Stimulated activated CD4-positive, alpha-beta T cell treated with anti-CD3 and anti-CD28 coated beads, Interleukin-2, amount 100 ng/mL, for 4 hours (primary cell): ENCODE measurements around the gene ITGB1BP1.

Source experiments
- DNase-seq: peaks from one replicate; pipeline ENCODE4 v3.0.0-alpha.2; 2020; ENCODE audit warnings: low read depth

The ITGB1BP1 gene

GRCh38 chr2:9424447-9425164, 1.3 kb upstream of the ITGB1BP1 start:
- DNase-seq: no peak

DNA sequence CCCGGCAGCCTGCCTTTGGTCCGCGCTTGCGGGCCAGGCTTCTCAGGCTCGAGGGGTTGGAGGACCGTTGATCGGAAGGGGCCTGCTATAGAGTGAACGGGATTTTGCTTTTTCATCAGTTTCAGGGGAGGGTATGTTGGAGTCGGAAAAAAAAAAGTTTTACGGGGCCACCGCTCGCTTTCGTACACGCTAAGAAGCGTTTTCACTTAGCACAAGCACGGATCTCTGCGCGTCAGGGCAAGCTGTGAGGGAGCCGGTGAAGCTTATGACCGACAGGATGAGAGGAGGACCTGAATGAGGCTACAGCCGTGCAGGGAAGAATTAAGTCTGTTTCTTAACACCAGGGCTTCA, 569 bp upstream of the ITGB1BP1 start:
- DNase-seq: no peak

- peak; percentile 20 for DNase-seq
Observed at GRCh38 chr2:9422321-9423099, 818 bp downstream of the ITGB1BP1 start.

DNA sequence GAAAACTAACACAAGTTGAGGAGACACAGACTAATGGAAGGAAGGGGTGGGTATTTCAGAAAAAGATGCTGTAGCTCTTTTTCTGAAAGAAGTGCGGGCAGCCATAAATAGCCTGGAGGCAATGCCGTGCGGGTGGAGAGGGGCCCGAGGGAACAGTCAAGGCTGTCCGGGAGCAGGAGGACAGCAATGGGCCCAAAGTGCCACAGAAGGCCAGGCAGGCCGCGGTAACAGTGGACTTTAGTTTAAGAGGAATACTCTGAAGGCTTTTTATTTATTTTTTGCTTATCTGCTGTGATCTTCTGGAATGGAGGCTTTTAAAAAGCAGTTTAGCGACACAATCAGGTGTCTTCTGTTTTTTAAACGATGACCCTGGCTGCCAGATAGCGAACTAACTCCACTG, 2.8 kb downstream of the ITGB1BP1 start:
- DNase-seq: no peak

GRCh38 chr2:9419541-9419940, 3.8 kb downstream of the ITGB1BP1 start:
- DNase-seq: no peak

DNA sequence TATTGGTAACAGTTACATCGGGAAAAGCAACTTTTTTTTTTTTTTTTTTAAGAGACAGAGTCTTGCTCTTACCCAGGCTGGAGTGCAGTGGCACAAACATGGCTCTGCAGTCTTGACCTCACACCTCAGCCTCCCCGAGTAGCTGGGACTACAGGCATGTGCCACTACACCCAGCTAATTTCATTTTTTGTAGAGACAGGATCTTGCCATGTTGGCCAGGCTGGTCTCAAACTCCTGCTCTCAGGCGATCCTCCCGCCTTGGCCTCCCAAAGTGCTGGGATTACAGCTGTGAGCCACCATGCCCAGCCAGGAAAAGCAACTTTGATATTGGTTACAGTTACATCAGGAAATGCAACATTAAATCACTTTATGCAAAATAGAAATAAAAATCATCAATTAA, 4.6 kb downstream of the ITGB1BP1 start:
- no peak for DNase-seq

DNA sequence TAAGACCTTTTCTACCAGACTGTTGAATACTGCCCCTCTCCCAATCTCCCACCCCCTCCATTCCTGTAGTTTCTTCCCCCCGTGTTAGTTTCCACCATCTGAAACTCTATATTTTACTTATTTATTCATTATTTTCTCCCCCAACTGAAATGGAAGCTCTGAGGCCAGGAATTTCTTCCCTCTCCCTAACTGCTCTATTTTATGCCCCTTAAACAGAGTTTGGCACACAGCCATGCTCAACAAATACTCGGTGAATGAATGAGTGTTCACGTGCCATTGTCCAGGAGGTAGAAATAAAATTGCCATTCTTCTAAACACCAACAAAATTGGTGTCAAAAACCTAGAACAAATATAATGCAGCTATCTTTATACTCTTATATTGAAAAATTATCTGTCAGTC, 5.6 kb downstream of the ITGB1BP1 start:
- DNase-seq: no peak

DNA sequence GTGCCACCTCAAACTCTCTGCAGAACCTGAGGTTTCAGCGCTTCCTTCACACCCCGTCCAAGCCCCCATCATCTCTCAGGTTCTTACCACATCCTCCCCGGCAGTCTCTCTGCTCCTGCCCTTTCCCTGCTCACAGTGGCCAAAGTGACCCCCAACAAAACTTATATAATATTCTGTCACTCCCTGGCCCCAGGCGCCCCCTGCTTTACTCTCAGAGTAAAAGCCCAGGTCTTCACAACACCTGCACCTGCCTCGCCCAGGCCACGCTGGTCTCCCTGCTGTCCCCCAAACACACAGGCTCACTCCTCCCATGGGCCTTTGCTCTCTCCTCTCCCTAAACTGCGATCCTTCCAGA, 6.4 kb downstream of the ITGB1BP1 start:
- no peak for DNase-seq

DNA sequence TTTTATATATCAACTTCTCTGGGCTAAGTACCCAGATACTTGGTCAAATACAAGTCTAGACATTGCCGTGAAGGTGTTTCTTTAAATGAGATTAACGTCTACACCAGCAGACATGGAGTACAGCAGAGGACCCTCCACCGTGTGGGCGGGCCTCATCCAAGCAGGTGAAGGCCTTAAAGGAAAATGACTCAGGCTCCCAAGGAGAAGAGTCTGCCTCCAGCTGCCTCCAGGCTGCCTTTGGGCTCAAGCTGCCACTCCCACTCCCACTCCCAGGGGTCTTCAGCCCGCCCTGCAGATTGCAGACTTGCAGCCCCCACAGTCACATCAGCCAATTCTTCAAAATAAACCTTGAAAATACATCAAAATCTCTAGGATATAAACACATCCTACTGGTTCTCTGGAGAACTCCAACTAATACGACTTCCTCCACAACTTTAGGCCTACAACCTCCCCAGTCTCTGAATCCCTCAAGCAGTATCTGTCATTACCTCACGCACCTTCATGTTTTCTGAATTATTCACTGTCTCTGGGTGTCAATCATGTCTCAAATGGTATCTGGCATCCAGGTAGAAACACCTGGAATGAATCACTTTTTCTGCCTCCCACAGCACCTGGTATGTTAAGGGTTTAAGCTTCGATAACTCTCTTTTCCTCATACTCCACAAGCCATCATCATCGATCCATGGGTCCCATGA, 6.9 kb downstream of the ITGB1BP1 start:
- no peak for DNase-seq

GRCh38 chr2:9415516-9416169, 7.7 kb downstream of the ITGB1BP1 start:
- DNase-seq: no peak

GRCh38 chr2:9412781-9413180, 10.5 kb downstream of the ITGB1BP1 start:
- no peak for DNase-seq

- no peak for DNase-seq
Observed at GRCh38 chr2:9410108-9410507, 13.2 kb downstream of the ITGB1BP1 start.

- no peak for DNase-seq
Observed at GRCh38 chr2:9408641-9409151, 14.6 kb downstream of the ITGB1BP1 start.

DNA sequence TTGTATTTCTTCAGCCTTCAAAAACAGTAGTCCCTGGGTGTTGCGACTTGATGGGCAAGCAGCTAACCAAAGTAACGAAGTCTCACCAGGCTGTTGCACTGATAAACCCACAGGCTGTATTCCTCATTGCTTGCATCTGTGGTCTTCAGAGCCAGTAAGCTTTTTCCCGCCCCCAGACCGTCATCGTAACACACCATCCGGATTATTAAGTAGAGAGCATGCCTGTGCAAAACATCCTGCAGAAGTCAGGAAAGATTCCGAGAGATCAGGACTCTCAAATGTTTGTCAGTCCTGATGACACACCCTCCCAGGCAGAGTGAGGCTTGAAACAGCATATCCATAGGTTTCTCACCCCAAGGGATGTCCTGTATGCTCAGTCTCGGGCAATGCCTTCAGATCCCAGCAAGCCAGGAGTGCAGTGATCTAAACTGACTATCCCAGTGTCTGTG, 15.9 kb downstream of the ITGB1BP1 start:
- no peak for DNase-seq

GRCh38 chr2:9406529-9407362, 16.6 kb downstream of the ITGB1BP1 start:
- no peak for DNase-seq

DNA sequence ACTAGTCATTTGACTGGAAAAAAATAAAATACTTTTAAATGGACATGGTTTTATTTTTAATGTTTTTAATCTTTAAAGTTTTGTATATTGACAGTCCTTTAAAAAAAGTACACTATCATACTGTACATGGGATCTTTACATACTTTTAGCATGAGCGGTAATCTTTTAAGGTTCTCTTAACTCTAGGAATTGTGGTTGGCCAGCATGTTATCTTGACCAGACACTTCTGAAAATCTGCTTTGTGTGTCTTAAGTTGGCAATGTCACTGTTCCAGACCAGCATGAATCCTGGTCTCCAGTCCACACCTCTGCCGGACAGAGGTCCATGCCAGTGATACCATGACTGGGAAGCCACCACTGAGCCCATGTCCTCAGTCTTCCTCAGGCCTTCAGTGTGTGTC, 17.7 kb downstream of the ITGB1BP1 start:
- DNase-seq: no peak

GRCh38 chr2:9404451-9404850, 18.9 kb downstream of the ITGB1BP1 start:
- DNase-seq: no peak

- no peak for DNase-seq
Observed at GRCh38 chr2:9403924-9404323, 19.4 kb downstream of the ITGB1BP1 start.

DNA sequence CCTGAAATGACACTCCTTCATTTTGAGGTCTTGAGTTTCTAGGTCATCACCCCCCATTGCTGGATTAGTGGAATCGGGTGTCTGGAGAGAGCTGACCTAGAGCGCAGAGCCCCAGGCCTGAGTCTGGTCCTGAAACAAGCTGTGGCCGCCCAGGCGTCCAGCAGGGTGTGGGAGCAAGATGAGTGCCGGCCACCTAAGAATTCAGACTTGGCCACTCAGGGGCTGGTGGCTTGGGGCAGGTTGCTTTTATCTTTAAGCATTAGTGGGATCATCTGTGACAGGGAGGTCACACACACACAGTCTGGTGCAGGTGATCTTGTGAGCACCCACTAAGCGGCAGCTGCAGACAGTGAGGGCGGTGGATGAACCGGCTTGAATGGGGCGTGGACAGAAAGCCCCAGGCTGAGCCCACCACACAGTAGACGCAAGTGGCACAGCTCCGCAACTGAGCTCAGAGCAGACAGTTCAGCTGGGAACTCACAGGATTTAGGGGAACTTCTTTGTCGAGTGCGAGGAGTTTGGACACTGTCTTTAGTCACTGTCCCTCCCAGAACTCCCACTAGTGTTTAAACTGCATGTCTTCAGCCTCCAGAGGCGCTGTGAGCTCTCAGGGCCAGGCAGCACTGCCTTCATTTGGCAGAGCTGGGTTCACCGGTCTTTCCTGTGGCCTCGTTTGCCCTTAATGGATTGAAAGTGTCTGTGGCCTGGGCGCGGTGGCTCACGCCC, 21.5 kb downstream of the ITGB1BP1 start:
- DNase-seq: no peak

- no peak for DNase-seq
Observed at GRCh38 chr2:9401059-9401547, 22.2 kb downstream of the ITGB1BP1 start.
